ENCODE measurements around the gene PHACTR3. TPM values are rescaled to one million over a fixed set of nuclear protein-coding genes. Genes with fewer than 3 reads are reported as not detected.

PHACTR3 gene
- total RNA-seq, 1 donor from 2014 or later, result not detected

DNA sequence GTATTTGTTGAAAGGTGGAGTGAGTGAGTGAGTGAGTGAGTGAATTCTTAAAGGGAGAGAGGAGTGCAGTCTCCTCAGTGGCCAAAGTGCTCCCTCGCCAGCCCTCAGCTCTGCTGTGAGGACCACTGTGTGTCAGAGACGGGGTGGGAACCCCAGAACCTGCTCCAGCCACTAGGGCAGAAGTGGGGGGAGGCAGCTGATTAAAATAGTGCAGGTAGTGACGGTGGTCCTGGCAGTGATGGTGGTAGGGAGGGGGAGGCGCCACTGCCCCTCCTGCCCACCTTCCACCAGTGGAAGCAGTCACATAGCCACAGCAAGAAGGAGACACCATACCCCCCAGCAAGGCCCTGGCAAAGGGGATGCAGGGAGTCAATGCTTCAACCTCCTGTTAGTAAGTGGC lies 133.5 kb downstream of the PHACTR3 start:
- no peak overlapping the region for H3K27ac Mint-ChIP-seq
- H3K4me3 Mint-ChIP-seq (ENCODE audit: low read depth), result no peak overlapping the region
- intact Hi-C loops (cut with micrococcal nuclease), result no loop called here
- H3K36me3 Mint-ChIP-seq (ENCODE audit: low read depth), result no peaks in the 10 kb centered on the region
- H3K27me3 Mint-ChIP-seq (ENCODE audit: low read depth), result no peaks in the 10 kb centered on the region
- no peaks in the 10 kb centered on the region for H3K9me3 Mint-ChIP-seq
- DNase-seq (ENCODE audit: low spot score), result no peak
- H3K4me1 Mint-ChIP-seq (ENCODE audit: low read depth), result no peaks in the 10 kb centered on the region

DNA sequence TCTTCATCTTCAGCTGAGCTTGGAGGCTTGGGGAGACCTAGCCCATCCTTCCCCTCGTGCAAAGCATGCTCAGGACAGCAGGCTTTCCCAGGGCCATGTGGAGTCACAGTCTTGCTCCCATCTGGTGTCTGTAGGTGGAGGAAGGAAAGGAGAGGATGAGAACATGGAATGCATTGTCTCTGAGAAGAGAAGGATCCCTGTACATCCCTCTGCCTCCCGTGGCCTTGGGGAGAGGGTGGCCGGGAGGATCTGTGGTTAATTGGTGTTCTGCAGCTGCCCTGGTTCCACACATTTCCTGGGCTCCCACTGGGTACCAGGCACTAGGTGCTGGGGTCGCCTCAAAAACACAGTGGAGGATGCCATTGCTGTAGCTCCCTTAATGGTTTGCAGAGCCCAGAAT lies 134.5 kb downstream of the PHACTR3 start:
- Mint-ChIP-seq H3K4me3 (ENCODE audit: low read depth) (no peak overlapping the region), H3K27me3 (ENCODE audit: low read depth) (no peaks in the 10 kb centered on the region), H3K4me1 (ENCODE audit: low read depth) (no peaks in the 10 kb centered on the region), H3K9me3 (no peaks in the 10 kb centered on the region), H3K27ac (no peak overlapping the region), H3K36me3 (ENCODE audit: low read depth) (no peaks in the 10 kb centered on the region)
- no peak for DNase-seq (ENCODE audit: low spot score)
- intact Hi-C loops (cut with micrococcal nuclease), result no loop called here

DNA sequence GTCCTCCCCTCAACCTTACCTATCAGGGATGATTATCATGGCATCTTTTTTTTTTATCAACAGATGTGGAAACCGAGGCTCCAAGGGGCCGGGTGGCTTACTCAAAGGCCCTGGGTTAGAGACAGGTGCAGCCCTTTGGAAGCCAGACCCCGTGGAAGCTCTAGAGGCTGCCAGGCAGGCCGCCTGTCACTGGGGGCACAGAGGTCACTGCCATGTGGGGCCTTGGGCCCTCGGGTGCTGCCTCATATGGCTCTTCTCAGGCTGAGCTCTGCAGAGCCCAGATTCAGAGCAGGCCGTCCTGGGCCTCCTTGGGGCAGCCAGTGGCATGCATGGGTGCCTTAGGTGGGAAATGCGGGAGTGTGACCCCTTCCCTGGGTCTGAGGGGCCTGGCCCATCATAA lies 136.3 kb downstream of the PHACTR3 start:
- no peaks in the 10 kb centered on the region for H3K36me3 Mint-ChIP-seq (ENCODE audit: low read depth)
- H3K4me3 Mint-ChIP-seq (ENCODE audit: low read depth), result no peak overlapping the region
- H3K27me3 Mint-ChIP-seq (ENCODE audit: low read depth), result no peaks in the 10 kb centered on the region
- DNase-seq (ENCODE audit: low spot score), result no peak
- H3K27ac Mint-ChIP-seq, result no peak overlapping the region
- no peaks in the 10 kb centered on the region for H3K4me1 Mint-ChIP-seq (ENCODE audit: low read depth)
- intact Hi-C loops (cut with micrococcal nuclease), result no loop called here
- H3K9me3 Mint-ChIP-seq, result no peaks in the 10 kb centered on the region

DNA sequence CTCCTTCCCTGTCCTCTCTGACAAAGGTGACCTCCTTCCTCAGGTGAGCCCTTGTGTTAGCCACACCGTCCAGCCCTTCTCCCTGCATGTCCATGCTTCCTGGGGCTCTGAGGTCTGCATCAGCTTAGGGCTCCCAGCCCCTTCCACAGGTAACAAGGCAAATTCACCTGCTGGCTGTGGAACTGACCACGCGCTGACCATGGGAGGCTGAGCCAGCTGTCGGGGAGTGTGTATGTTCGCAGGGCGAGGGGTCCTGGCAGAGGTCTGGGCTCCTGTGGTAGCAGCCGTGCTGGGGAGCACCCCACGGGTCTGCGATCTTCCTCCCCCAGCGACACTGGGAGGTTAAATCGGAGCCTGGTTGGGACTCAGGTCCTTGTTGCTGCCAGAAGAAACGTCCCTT lies 136.7 kb downstream of the PHACTR3 start:
- Mint-ChIP-seq H3K27ac (no peak overlapping the region), H3K4me1 (ENCODE audit: low read depth) (no peaks in the 10 kb centered on the region), H3K27me3 (ENCODE audit: low read depth) (no peaks in the 10 kb centered on the region), H3K9me3 (no peaks in the 10 kb centered on the region), H3K4me3 (ENCODE audit: low read depth) (no peak overlapping the region), H3K36me3 (ENCODE audit: low read depth) (no peaks in the 10 kb centered on the region)
- intact Hi-C loops (cut with micrococcal nuclease), result no loop called here
- no peak for DNase-seq (ENCODE audit: low spot score)

DNA sequence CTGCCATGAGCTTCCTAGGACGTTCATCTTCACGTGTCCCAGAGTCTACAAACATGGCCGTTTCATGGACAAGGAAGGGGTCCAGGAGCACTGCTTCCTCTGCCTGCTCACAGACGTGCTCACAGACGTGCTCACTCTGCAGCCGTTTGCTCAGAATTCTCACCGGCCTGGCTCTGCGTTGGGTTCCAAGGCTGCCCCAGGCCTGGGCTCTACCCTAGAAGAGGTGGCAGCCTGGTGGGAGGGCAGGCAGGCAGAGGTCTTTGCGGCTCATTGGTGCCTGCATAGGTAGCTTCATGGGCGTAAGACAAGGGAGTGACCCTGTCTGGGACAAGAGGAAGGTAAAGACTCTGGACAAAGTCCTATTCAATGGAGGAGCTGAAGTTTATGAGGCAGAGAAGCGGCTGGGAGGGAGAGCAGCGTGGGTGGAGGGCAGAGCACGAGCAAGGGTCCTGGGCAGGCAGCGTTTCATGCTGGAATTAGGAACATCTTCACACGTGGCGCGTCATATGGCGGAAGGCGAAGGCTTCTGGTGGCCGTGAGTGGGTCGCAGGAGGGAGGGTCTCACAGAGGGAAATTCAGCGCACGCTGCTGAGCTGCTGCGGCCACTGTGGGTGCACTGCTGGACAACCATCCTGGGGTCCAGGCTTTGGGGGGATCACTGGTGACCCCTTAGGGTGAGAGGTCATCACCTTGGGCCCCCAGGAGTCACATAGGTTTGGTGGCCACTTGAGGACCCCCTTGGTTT lies 138.2 kb downstream of the PHACTR3 start:
- H3K27ac Mint-ChIP-seq, result no peak overlapping the region
- H3K9me3 Mint-ChIP-seq, result no peaks in the 10 kb centered on the region
- intact Hi-C loops (cut with micrococcal nuclease), result no loop called here
- H3K4me3 Mint-ChIP-seq (ENCODE audit: low read depth), result no peak overlapping the region
- H3K4me1 Mint-ChIP-seq (ENCODE audit: low read depth), result no peaks in the 10 kb centered on the region
- no peaks in the 10 kb centered on the region for H3K36me3 Mint-ChIP-seq (ENCODE audit: low read depth)
- DNase-seq (ENCODE audit: low spot score), result no peak
- no peaks in the 10 kb centered on the region for H3K27me3 Mint-ChIP-seq (ENCODE audit: low read depth)

DNA sequence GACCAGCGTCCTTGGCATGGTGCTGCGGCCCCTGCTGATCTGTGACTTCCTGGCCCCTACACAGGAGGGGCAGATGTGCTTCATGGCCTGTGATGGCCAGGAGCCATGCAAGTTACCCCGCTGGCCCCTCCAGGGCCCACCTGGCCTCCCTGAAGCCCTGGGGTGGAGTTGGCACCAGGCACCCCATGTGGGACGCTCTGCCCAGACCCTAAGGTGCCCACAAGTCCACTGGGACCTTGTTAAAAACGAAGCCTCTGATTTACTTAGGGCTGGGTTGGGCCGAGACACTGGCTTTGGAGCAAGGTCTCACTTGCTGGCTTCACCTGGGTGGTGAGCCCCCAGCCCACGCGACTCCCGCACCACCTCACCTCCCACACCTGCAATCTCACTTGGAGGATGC lies 139.0 kb downstream of the PHACTR3 start:
- no peaks in the 10 kb centered on the region for H3K36me3 Mint-ChIP-seq (ENCODE audit: low read depth)
- no peaks in the 10 kb centered on the region for H3K27me3 Mint-ChIP-seq (ENCODE audit: low read depth)
- no peaks in the 10 kb centered on the region for H3K9me3 Mint-ChIP-seq
- no peak overlapping the region for H3K27ac Mint-ChIP-seq
- no peaks in the 10 kb centered on the region for H3K4me1 Mint-ChIP-seq (ENCODE audit: low read depth)
- DNase-seq (ENCODE audit: low spot score), result no peak
- intact Hi-C loops (cut with micrococcal nuclease), result no loop called here
- H3K4me3 Mint-ChIP-seq (ENCODE audit: low read depth), result no peak overlapping the region

DNA sequence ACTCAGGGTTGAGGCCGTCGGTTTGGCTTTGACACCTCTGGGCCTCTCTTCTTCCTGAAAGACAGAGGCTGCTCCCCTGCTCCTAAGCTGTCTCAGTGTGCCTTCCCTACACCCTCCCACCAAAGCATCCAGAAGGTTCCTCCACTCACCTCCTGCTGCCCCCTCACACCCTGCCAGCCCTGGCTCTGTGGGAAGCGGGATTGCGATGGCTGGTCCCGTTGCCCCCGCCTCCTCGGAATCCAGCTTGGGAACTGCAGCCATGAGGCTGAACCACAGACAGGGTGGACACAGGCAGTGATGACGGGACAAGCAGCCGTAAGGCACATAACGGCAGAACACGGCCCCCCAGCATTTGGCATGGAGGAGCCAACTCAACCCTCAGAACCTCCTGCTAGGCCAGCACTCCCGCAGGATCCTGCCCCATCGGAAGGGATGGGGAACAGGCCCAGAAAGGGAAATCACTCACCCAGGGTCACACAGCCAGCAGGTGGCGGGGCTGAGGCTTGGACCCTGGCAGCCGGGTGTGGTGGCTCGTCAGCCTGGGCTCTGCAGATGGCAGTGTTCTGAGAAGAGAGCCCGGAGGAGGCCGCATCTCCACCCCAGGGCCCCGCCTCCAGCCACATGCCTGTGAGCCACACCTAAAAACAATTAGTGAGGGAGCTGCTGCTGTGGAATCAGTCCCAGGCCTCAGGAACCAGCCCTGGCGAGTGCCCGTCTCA lies 139.6 kb downstream of the PHACTR3 start:
- Mint-ChIP-seq H3K4me1 (ENCODE audit: low read depth) (no peaks in the 10 kb centered on the region), H3K27me3 (ENCODE audit: low read depth) (no peaks in the 10 kb centered on the region), H3K9me3 (no peaks in the 10 kb centered on the region), H3K36me3 (ENCODE audit: low read depth) (no peaks in the 10 kb centered on the region), H3K27ac (no peak overlapping the region), H3K4me3 (ENCODE audit: low read depth) (no peak overlapping the region)
- no peak for DNase-seq (ENCODE audit: low spot score)
- intact Hi-C loops (cut with micrococcal nuclease), result no loop called here

DNA sequence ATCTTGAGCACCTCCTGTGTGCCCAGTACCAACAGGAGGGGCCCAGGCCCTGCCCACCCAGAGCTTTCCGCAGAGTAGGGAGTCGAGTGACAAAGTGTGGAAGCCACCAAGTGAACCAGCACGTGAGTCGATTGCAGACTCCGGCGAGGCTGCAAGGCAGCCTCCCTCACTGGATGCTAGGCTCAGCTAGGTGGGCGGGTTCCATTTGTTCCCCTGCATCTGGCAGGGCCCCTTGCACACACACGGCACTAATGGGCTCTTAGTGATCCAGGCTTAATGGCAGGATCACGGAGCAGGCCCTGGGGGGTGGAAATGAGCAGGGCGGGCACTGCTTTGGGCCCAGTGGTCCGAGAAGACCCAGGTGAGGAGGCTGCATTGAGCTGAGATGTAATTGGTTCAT lies 140.4 kb downstream of the PHACTR3 start:
- intact Hi-C loops (cut with micrococcal nuclease), result no loop called here
- no peak overlapping the region for H3K4me3 Mint-ChIP-seq (ENCODE audit: low read depth)

DNA sequence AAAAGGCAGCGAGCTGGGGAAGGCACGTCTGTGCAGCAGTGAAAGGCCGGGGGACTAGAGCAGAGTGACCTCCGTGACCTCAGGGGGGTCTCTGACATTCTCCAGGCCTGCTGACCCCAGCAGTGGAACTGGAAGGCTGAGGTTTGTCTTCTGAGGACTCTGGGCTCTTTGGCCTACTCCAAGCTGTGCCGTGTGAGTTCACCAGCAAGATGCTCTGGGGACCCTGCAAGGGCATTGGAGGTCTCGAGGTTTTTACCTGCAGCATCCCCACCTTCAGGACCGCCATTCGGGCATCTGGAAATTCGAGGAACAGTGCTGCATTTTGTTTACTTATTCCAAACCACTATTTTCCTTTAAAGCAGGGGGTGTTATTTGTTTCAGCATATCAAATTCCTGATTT lies 140.9 kb downstream of the PHACTR3 start:
- no peak overlapping the region for H3K4me3 Mint-ChIP-seq (ENCODE audit: low read depth)
- H3K9me3 Mint-ChIP-seq, result no peaks in the 10 kb centered on the region
- H3K4me1 Mint-ChIP-seq (ENCODE audit: low read depth), result no peaks in the 10 kb centered on the region
- intact Hi-C loops (cut with micrococcal nuclease), result no loop called here
- H3K27ac Mint-ChIP-seq, result no peak overlapping the region
- no peaks in the 10 kb centered on the region for H3K27me3 Mint-ChIP-seq (ENCODE audit: low read depth)
- H3K36me3 Mint-ChIP-seq (ENCODE audit: low read depth), result no peaks in the 10 kb centered on the region
- DNase-seq (ENCODE audit: low spot score), result no peak

More for the DNA sequence above, 140.4 kb downstream of the PHACTR3 start:
- H3K9me3 Mint-ChIP-seq, result no peaks in the 10 kb centered on the region
- no peaks in the 10 kb centered on the region for H3K27me3 Mint-ChIP-seq (ENCODE audit: low read depth)
- H3K4me1 Mint-ChIP-seq (ENCODE audit: low read depth), result no peaks in the 10 kb centered on the region
- H3K36me3 Mint-ChIP-seq (ENCODE audit: low read depth), result no peaks in the 10 kb centered on the region
- no peak for DNase-seq (ENCODE audit: low spot score)
- H3K27ac Mint-ChIP-seq, result no peak overlapping the region

DNA sequence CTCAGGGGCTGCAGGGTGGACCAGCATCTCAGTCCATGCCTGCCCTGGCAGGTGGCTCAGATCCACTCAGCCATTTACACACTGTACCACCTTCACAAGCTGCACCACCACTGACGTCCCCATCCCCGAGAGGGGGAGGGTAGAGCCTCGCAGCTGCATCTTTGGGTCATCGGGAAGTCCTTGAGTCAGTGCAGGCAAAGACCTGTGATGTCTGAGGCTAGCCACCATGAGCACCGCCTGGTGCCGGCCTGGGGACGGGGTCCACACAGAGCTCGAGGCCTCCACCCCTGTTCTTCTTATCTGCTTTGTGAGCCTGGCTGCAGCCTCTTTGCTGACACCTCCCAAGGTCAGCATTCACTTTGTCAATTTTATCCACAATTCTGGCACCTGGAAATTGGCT lies 141.4 kb downstream of the PHACTR3 start:
- DNase-seq (ENCODE audit: low spot score), result no peak
- Mint-ChIP-seq H3K4me3 (ENCODE audit: low read depth) (no peak overlapping the region), H3K4me1 (ENCODE audit: low read depth) (no peaks in the 10 kb centered on the region), H3K27me3 (ENCODE audit: low read depth) (no peaks in the 10 kb centered on the region), H3K27ac (no peak overlapping the region), H3K9me3 (no peaks in the 10 kb centered on the region), H3K36me3 (ENCODE audit: low read depth) (no peaks in the 10 kb centered on the region)
- intact Hi-C loops (cut with micrococcal nuclease), result no loop called here

DNA sequence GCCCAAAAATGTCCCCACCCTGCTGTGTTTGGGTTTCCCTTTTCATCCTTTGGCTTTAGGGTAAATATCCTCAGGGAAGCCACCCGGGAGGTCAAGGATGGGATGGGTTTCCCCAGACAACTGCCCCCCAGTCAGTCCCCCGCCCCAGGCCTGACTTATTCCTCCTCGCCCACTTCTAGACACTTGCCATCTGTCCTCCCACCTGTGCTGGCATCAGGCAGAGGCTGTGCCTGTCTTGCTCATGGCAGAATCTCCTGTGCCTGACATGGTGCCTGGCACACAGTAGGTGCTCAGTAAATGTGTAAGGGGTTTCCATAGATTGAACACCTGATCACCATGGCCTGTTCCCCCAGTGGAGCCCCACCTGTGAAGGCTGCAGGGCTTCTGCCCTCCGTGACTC lies 141.8 kb downstream of the PHACTR3 start:
- intact Hi-C loops (cut with micrococcal nuclease), result no loop called here
- Mint-ChIP-seq H3K4me3 (ENCODE audit: low read depth) (no peak overlapping the region), H3K4me1 (ENCODE audit: low read depth) (no peaks in the 10 kb centered on the region), H3K27ac (no peak overlapping the region), H3K9me3 (no peaks in the 10 kb centered on the region), H3K27me3 (ENCODE audit: low read depth) (no peaks in the 10 kb centered on the region), H3K36me3 (ENCODE audit: low read depth) (no peaks in the 10 kb centered on the region)
- no peak for DNase-seq (ENCODE audit: low spot score)

DNA sequence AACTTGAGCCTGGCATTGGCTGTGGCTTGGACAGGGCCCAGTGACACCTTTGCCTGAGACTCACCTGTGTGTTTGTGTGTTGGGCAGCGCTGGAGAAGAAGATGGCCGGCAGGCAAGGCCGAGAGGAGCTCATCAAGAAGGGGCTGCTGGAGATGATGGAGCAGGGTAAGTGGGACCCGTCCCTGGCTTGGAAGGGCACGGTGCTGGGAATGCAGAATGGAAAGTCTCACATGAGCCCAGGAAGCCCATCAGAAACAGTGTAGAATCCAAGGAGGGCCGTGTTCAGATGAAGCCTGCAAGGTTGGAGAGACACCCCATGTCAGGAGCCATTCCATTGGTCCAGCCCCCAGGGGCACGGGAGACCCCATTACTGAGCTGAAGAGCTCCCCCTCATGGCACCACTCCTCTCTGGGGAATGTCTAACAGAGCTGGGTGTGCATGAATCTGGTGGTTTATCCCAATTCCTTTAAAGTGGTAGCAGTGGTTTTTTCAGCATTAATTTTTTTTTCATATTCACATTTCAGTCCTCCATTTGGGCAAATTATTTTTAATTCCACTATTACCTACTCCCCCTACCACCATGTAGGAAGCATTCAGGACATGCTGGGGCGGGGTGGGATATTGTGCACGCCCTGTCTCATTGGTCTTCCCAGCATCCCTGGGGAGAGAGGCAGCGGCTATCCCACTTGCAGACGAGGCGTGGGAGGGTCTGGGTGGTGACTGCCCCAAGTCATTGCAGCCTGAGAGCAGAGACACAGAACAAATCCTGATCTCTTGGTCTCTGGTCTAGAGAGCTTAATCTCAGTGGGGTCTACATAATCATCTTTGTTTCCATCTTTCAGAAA lies 143.6 kb downstream of the PHACTR3 start:
- no peak for DNase-seq (ENCODE audit: low spot score)
- no peak overlapping the region for H3K27ac Mint-ChIP-seq
- H3K36me3 Mint-ChIP-seq (ENCODE audit: low read depth), result no peaks in the 10 kb centered on the region
- peaks cover 2% of the 10 kb centered on the region for H3K4me1 Mint-ChIP-seq (ENCODE audit: low read depth)
- no peak overlapping the region for H3K4me3 Mint-ChIP-seq (ENCODE audit: low read depth)
- intact Hi-C loops (cut with micrococcal nuclease), result no loop called here
- H3K9me3 Mint-ChIP-seq, result no peaks in the 10 kb centered on the region
- H3K27me3 Mint-ChIP-seq (ENCODE audit: low read depth), result no peaks in the 10 kb centered on the region
